A549 (cell line): ENCODE data around the gene TNS3. TPM values are rescaled to one million over a fixed set of nuclear protein-coding genes. Genes with fewer than 3 reads are reported as not detected.

Experiments
- ATAC-seq, 2 experiments: fragments of 200-7000 bp in 1 of 2; fragments of >200 bp in 1 of 2; cut with Nextera tagmentation in 1 of 2; cut with Tn5 transposase in 1 of 2; 3 replicates each; pipeline versions ENCODE4 v1.8.0 to v1.9.1; 2018 to 2020; ENCODE audit warnings: mild to moderate bottlenecking in 1 of 2, moderate library complexity in 1 of 2
- CTCF ChIA-PET: fragments of 300-600 bp; sonication (Branson Sonifier 250); formaldehyde crosslinking; extraction: SDS; loops from one replicate; lab custom pipeline; 2021; ENCODE audit warnings: antibody characterized with exemption, inconsistent platforms; lab: Yijun Ruan, JAX
- POLR2A ChIA-PET: fragments of 350-600 bp; formaldehyde crosslinking; extraction: SDS; loops from one replicate; lab custom pipeline; 2021; ENCODE audit warnings: antibody characterized with exemption, inconsistent platforms; lab: Yijun Ruan, JAX
- DNase-seq, 2 experiments: peaks; one replicate each; pipeline versions ENCODE4 v3.0.0 to v3.0.0-alpha.2; 2011 to 2016; ENCODE audit warnings: low read depth in 1 of 2, low spot score in 1 of 2
- FAIRE-seq: peaks from 2 replicates; lab custom pipeline; 2011; peaks lifted over from hg19 to GRCh38; lab: Jason Lieb, UNC
- H3K27ac ChIP-seq, 2 experiments: fragments of >200 bp; sonication (Bioruptor Twin); formaldehyde crosslinking; 3 replicates each; pipeline ENCODE4 v1.5.1; 2016 to 2017
- H3K4me1 ChIP-seq: fragments of >200 bp; sonication (Bioruptor Twin); formaldehyde crosslinking; 3 replicates; pipeline ENCODE4 v1.6.1; 2016
- H3K4me2 ChIP-seq: fragments of >200 bp; sonication (Bioruptor Twin); formaldehyde crosslinking; 3 replicates; pipeline ENCODE4 v1.6.1; 2016
- H3K4me3 ChIP-seq: fragments of >200 bp; sonication (Bioruptor Twin); formaldehyde crosslinking; 3 replicates; pipeline ENCODE4 v1.5.1; 2016
- H3K9me3 ChIP-seq: fragments of >200 bp; sonication (Bioruptor Twin); formaldehyde crosslinking; 3 replicates; pipeline ENCODE4 v1.6.1; 2016
- EP300 ChIP-seq, 2 experiments: fragments of >200 bp; sonication (Bioruptor Twin); formaldehyde crosslinking; IDR thresholded peaks; 2 replicates in 1 of 2; 3 replicates in 1 of 2; pipeline ENCODE4 v1.6.1; 2016 to 2017
- ESRRA ChIP-seq: fragments of 150-350 bp; IDR thresholded peaks from 2 replicates; pipeline ENCODE4 v1.6.1; 2014; ENCODE audit warnings: mild to moderate bottlenecking, low read length, borderline replicate concordance
- HEYL ChIP-seq: fragments of 250-450 bp; sonication (Bioruptor Pico); IDR thresholded peaks from 2 replicates; pipeline ENCODE4 v1.8.0; 2021; ENCODE audit warnings: mild to moderate bottlenecking, moderate library complexity
- HOXB5 ChIP-seq: fragments of 250-450 bp; sonication (Bioruptor Pico); IDR thresholded peaks from 2 replicates; pipeline ENCODE4 v1.5.0; 2020; ENCODE audit warnings: mild to moderate bottlenecking, moderate library complexity
- JUN ChIP-seq, 2 experiments: fragments of >200 bp; sonication (Bioruptor Twin); formaldehyde crosslinking; IDR thresholded peaks; 2 replicates in 1 of 2; 3 replicates in 1 of 2; pipeline ENCODE4 v1.6.1; 2016 to 2017
- MAZ ChIP-seq: fragments of 150-350 bp; IDR thresholded peaks from 2 replicates; pipeline ENCODE4 v1.6.1; 2014; ENCODE audit warnings: antibody characterized with exemption, low read depth, low read length, borderline replicate concordance
- NFE2L2 ChIP-seq: fragments of 150-350 bp; conservative IDR thresholded peaks from 2 replicates; pipeline ENCODE4 v1.6.1; 2014; ENCODE audit warnings: low read length
- NR3C1 ChIP-seq: fragments of >200 bp; sonication (Bioruptor Twin); formaldehyde crosslinking; IDR thresholded peaks from 3 replicates; pipeline ENCODE4 v1.6.1; 2017
- POLR2AphosphoS2 ChIP-seq: conservative IDR thresholded peaks from 2 replicates; pipeline ENCODE4 v1.6.1; 2012; ENCODE audit warnings: low read length, improper control_type of control experiment, inconsistent platforms
- SREBF2 ChIP-seq: fragments of 450-650 bp; IDR thresholded peaks from 2 replicates; pipeline ENCODE4 v1.6.1; 2014; ENCODE audit warnings: mild to moderate bottlenecking, moderate library complexity
- TFCP2L1 ChIP-seq: fragments of 250-450 bp; sonication (Bioruptor Pico); IDR thresholded peaks from 2 replicates; pipeline ENCODE4 v1.5.0; 2021; ENCODE audit warnings: mild to moderate bottlenecking
- ZSCAN20 ChIP-seq: fragments of 250-450 bp; sonication (Bioruptor Pico); IDR thresholded peaks from 2 replicates; pipeline ENCODE4 v1.8.0; 2022; ENCODE audit warnings: mild to moderate bottlenecking, moderate library complexity
- WGBS: methylation state at CpG from one replicate; pipeline ENCODE4 v1.1.6; 2017; ENCODE audit errors: missing lambda C conversion rate; 5-methylcytosine and 5-hydroxymethylcytosine counted together
- polyA plus RNA-seq, 4 experiments: library from polyadenylated mRNA; depleted of rRNA in 3 of 4; stranded (reverse); fragments of >200 nt; fragmentation: RNase III in 1 of 4; extraction: RNeasy Plus Mini Kit Qiagen cat#74134 plus additional on column Dnase treatment in 1 of 4; gene quantifications; 2 replicates in 3 of 4; 3 replicates in 1 of 4; pipeline ENCODE4 v1.2.3, GENCODE V29; 2011 to 2017
- TF ChIP-seq, protein P1 (sequence below): IDR thresholded peaks from 2 replicates; pipeline ENCODE4 v1.6.1; 2012
- TF ChIP-seq, protein P2 (sequence below): fragments of 450-650 bp; IDR thresholded peaks from 2 replicates; pipeline ENCODE4 v1.6.1; 2014; ENCODE audit warnings: antibody characterized with exemption
- TF ChIP-seq, protein P3 (sequence below): IDR thresholded peaks from 2 replicates; pipeline ENCODE4 v1.6.1; 2012
- TF ChIP-seq, protein P4 (sequence below): fragments of 150-350 bp; IDR thresholded peaks from 2 replicates; pipeline ENCODE4 v1.6.1; 2014; ENCODE audit warnings: low read depth, mild to moderate bottlenecking, low read length

The TNS3 gene
- polyA plus RNA-seq, 2 of the 4 experiments (the other 2 are of a cell fraction) = 107 to 134 TPM

DNA sequence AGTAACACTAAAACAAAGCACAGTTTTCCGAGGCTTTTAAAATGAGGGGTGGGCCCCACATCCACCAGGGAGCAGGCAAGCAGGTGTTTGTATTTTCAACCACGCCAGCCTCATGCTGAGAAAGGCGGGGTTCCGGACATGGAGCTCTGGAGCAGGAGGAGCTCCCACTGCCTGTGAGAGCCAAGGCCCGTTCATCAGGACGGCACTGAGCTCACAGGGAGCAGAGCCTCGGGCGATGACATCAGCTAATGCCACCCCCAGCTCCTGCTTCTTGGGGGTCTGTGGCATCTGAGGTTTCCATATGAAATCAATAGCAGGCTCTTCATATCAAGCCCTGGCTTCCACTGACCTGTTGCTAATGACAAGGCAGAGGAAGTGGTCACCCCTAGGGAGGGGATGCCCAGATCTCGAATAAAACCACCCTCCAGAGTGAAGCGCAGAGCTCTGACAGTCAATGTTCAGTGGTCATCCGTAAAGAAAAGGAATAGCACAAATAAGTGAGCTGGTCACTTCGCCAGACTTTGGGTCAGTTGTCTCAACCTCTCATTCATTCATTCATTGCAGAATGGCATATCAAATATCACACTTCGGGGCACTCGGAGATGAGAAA is 89.1 kb downstream of the TNS3 start:
- TF ChIP-seq TFCP2L1 (CRISPR knock-in tag) = no peak
- TF ChIP-seq NR3C1 = no peak
- TF ChIP-seq HEYL (CRISPR knock-in tag) = no peak
- FAIRE-seq (no peak), ATAC-seq (no peak), DNase-seq (no peak)
- H3K4me1 ChIP-seq = peaks cover 90% of the 10 kb centered on the region
- no peak overlapping the region for H3K4me3 ChIP-seq
- CTCF ChIA-PET = interaction anchor here (0.6 kb wide), 1 partner anchor 366 kb away, joined by 3 read pairs; no protein-coding TSS in a partner anchor
- no peak overlapping the region for H3K4me2 ChIP-seq
- peak overlapping the region in 1 of 2 experiments; percentile 36; a peak in 1 of 6 replicates for H3K27ac ChIP-seq
- 92% methylated on average over 12 of the region's 14 CpGs for WGBS
- no peaks in the 10 kb centered on the region for H3K9me3 ChIP-seq
- POLR2A ChIA-PET = no interaction called here

DNA sequence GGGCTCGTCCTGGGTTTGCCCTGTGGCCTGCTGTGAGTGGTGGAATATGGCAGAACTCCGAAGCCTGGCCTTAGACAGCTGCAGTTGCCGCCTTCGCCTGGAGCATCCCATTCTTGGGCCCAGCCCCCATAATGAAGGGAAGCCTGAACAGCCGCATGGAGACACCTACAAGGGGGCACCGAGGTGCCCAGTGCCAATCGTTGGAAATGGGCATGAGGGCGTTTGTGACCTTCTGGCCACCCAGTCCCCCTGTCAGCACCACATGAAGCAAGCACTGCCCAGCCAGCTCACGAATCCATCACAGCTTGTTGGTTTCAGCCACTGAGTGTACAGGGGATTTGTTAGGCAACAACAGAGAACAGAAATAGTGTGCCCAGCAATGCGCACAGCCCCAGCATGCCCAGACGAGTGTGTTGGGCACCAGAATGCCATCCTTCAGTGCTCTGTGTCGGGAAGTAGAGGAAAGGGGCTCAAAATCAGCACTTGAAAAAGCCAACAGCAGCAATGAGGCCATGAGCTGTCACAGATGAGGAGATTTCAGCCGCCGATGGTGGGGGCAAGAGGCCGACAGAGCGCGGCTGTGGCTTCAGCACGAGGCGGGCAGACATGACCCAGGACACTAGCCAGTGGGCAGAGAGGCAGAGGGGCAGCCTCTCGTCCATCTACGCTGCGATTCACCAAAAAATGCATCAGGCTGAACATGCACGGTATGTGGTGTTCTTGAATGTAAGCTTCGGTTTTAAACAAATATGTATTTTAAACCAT is 91.2 kb downstream of the TNS3 start:
- ChIA-PET POLR2A (no interaction called here), CTCF (interaction anchor here (1.3 kb wide), 1 partner anchor 12 kb away, joined by 4 read pairs; no protein-coding TSS in a partner anchor)
- ATAC-seq (no peak), FAIRE-seq (no peak), DNase-seq (no peak)
- no peak overlapping the region for H3K4me3 ChIP-seq
- 94% methylated on average over 23 of the region's 24 CpGs for WGBS
- peaks cover 90% of the 10 kb centered on the region for H3K4me1 ChIP-seq
- 0 out of 5 replicates have a peak, but pooled peaks of 1 of the 2 experiments have one; percentile 27 for TF ChIP-seq JUN (IDR thresholded peaks at IDR 0.05)
- TF ChIP-seq NFE2L2 = no peak
- TF ChIP-seq EP300 (IDR thresholded peaks at IDR 0.05) = no peak
- peak overlapping the region in 1 of 2 experiments; percentile 38; a peak in 2 of 6 replicates for H3K27ac ChIP-seq
- H3K9me3 ChIP-seq = no peaks in the 10 kb centered on the region
- H3K4me2 ChIP-seq = no peak overlapping the region

DNA sequence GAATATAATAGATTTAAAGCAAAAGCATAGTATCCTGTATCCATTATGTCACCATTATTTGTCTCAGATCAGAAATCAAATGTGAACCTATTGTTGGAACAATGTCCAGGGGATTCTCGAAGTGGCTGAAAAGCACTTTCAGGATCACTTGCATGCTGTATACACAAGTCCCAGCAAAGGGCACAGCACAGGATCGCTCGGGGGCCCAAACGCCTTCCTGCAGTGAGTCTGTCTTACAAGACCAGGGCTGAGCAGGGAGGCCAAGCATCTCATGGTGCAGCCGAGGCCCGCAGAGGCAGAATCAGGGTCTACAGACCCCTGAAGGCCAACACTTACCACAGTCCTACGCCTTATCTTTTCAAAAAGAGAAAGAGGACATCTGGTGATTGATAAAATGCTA is 92.3 kb downstream of the TNS3 start:
- Histone ChIP-seq H3K4me3 (no peak overlapping the region), H3K4me1 (peaks cover 90% of the 10 kb centered on the region), H3K27ac (peak overlapping the region in 1 of 2 experiments; percentile 20; a peak in 2 of 6 replicates), H3K4me2 (no peak overlapping the region), H3K9me3 (no peaks in the 10 kb centered on the region)
- no peak for TF ChIP-seq MAZ
- TF ChIP-seq, protein P1, sequence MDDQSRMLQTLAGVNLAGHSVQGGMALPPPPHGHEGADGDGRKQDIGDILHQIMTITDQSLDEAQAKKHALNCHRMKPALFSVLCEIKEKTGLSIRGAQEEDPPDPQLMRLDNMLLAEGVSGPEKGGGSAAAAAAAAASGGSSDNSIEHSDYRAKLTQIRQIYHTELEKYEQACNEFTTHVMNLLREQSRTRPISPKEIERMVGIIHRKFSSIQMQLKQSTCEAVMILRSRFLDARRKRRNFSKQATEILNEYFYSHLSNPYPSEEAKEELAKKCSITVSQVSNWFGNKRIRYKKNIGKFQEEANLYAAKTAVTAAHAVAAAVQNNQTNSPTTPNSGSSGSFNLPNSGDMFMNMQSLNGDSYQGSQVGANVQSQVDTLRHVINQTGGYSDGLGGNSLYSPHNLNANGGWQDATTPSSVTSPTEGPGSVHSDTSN = no peak
- no peak for TF ChIP-seq SREBF2
- TF ChIP-seq ZSCAN20 (CRISPR knock-in tag) = no peak
- TF ChIP-seq ESRRA = no peak
- TF ChIP-seq, protein P2, sequence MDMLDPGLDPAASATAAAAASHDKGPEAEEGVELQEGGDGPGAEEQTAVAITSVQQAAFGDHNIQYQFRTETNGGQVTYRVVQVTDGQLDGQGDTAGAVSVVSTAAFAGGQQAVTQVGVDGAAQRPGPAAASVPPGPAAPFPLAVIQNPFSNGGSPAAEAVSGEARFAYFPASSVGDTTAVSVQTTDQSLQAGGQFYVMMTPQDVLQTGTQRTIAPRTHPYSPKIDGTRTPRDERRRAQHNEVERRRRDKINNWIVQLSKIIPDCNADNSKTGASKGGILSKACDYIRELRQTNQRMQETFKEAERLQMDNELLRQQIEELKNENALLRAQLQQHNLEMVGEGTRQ = no peak
- TF ChIP-seq, protein P3, sequence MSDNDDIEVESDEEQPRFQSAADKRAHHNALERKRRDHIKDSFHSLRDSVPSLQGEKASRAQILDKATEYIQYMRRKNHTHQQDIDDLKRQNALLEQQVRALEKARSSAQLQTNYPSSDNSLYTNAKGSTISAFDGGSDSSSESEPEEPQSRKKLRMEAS = no peak
- no peak for TF ChIP-seq POLR2AphosphoS2
- no peak for TF ChIP-seq HEYL (CRISPR knock-in tag)
- TF ChIP-seq, protein P4, sequence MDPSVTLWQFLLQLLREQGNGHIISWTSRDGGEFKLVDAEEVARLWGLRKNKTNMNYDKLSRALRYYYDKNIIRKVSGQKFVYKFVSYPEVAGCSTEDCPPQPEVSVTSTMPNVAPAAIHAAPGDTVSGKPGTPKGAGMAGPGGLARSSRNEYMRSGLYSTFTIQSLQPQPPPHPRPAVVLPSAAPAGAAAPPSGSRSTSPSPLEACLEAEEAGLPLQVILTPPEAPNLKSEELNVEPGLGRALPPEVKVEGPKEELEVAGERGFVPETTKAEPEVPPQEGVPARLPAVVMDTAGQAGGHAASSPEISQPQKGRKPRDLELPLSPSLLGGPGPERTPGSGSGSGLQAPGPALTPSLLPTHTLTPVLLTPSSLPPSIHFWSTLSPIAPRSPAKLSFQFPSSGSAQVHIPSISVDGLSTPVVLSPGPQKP = no peak
- TF ChIP-seq NFE2L2 = no peak
- no peak for TF ChIP-seq HOXB5 (CRISPR knock-in tag)
- ChIA-PET POLR2A (no interaction called here), CTCF (no interaction called here)
- WGBS = 80% methylated on average over 7 of the region's 7 CpGs
- FAIRE-seq (no peak), ATAC-seq (no peak), DNase-seq (no peak)
